Gastroesophageal sphincter (tissue), 4 donors: ENCODE results near the gene THY1. TPM values are rescaled to one million over a fixed set of nuclear protein-coding genes. Genes with fewer than 3 reads are reported as not detected.

Experiments
- ATAC-seq: fragments of 150-250 bp; one replicate; pipeline ENCODE4 v1.9.1; 2016; ENCODE audit warnings: mild to moderate bottlenecking, moderate library complexity
- H3K27ac ChIP-seq, 4 donors: fragments of 200-600 bp; sonication (generic) in 3 of 4; 1 replicate in 3 of 4; 2 replicates in 1 of 4; pipeline ENCODE4 v1.5.1; 2016 to 2019
- H3K27me3 ChIP-seq: fragments of 200-600 bp; sonication (generic); one replicate; pipeline ENCODE4 v1.5.1; 2019
- H3K36me3 ChIP-seq, 2 donors: fragments of 200-600 bp; sonication (generic); one replicate each; pipeline ENCODE4 v1.5.1; 2019; ENCODE audit warnings: control low read depth in 1 of 2
- H3K4me1 ChIP-seq, 3 donors: fragments of 200-600 bp; sonication (generic); 1 replicate in 2 of 3; 2 replicates in 1 of 3; pipeline ENCODE4 v1.5.1; 2016 to 2019; ENCODE audit warnings: control low read depth in 2 of 3
- H3K4me3 ChIP-seq, 2 donors: fragments of 200-600 bp; sonication (generic); one replicate each; pipeline ENCODE4 v1.5.1; 2019; ENCODE audit warnings: mild to moderate bottlenecking in 1 of 2, moderate library complexity in 1 of 2
- H3K9me3 ChIP-seq, 3 donors: fragments of 200-600 bp; sonication (generic); one replicate each; pipeline ENCODE4 v1.5.1; 2017 to 2019; ENCODE audit warnings: control low read depth in 2 of 3
- CTCF ChIP-seq, 4 experiments: fragments of 200-600 bp in 2 of 4; fragments of 450-650 bp in 2 of 4; sonication (generic) in 1 of 4; IDR thresholded peaks; one replicate each; pipeline ENCODE4 v1.5.1; 2017 to 2019; ENCODE audit warnings: antibody characterized with exemption in 4 of 4, mild to moderate bottlenecking in 2 of 4, moderate library complexity in 2 of 4
- EP300 ChIP-seq: sonication (generic); formaldehyde crosslinking; IDR thresholded peaks from one replicate; pipeline ENCODE4 v1.6.1; 2017; ENCODE audit warnings: antibody characterized with exemption, mild to moderate bottlenecking
- POLR2A ChIP-seq, 2 donors: fragments of 450-650 bp; IDR thresholded peaks; one replicate each; pipeline ENCODE4 v1.6.1; 2017; ENCODE audit warnings: antibody characterized with exemption in 2 of 2, mild to moderate bottlenecking in 2 of 2, moderate library complexity in 1 of 2
- POLR2AphosphoS5 ChIP-seq: sonication (generic); formaldehyde crosslinking; IDR thresholded peaks from one replicate; pipeline ENCODE4 v1.6.1; 2017; ENCODE audit warnings: antibody characterized with exemption
- WGBS, 2 donors: methylation state at CpG; one replicate each; pipeline ENCODE4 v1.1.5; 2018; ENCODE audit warnings: low coverage in 1 of 2; 5-methylcytosine and 5-hydroxymethylcytosine counted together
- total RNA-seq, 4 donors: library from RNA; depleted of rRNA; stranded (reverse); fragments of >200 nt; gene quantifications; one replicate each; pipeline ENCODE4 v1.1.0, GENCODE V29; 2016

THY1 gene
- total RNA-seq: 10 to 100 TPM in 3 of 4 donors, 1 to 10 TPM in 1; 2.5 to 34.5 (median 16.8) TPM

- TF ChIP-seq POLR2AphosphoS5 (no peak), CTCF (IDR thresholded peaks at IDR 0.05) (no peak), EP300 (no peak), POLR2A (IDR thresholded peaks at IDR 0.05) (no peak)
- H3K36me3 ChIP-seq: peaks cover 0 to 3% of the 10 kb centered on the region in 2 donors
- H3K9me3 ChIP-seq: no peaks in the 10 kb centered on the region
- peak within 1 kb of the TSS; percentile 22 to 60 for H3K4me3 ChIP-seq
- peak within 1 kb of the TSS in 3 of 4 donors; percentile 3 to 72 (median 66) for H3K27ac ChIP-seq
- H3K4me1 ChIP-seq: peaks cover 0 to 34% (median 16%) of the 10 kb centered on the region in 3 donors
- peaks cover 40% of the 10 kb centered on the region for H3K27me3 ChIP-seq
- peak; percentile 62 for ATAC-seq
- 0% methylated on average over 2 to 8 of the region's 41 CpGs for WGBS, 2 donors
Measured at GRCh38 chr11:119422809-119423508, at the start of gene THY1. TSS of gene THY1 (minus strand) at chr11:119423172. CDS start at chr11:119420905, 2,267 bp downstream.

- ATAC-seq: no peak
- Histone ChIP-seq H3K4me3 (no peak overlapping the region), H3K9me3 (peaks cover 0 to 10% (median 0%) of the 10 kb centered on the region in 3 donors), H3K36me3 (no peaks in the 10 kb centered on the region), H3K27me3 (no peaks in the 10 kb centered on the region), H3K4me1 (peaks cover 0 to 24% (median 10%) of the 10 kb centered on the region in 3 donors), H3K27ac (no peak overlapping the region)
- TF ChIP-seq CTCF (IDR thresholded peaks at IDR 0.05) (no peak), POLR2A (IDR thresholded peaks at IDR 0.05) (no peak), POLR2AphosphoS5 (no peak), EP300 (no peak)
- 79 to 80% methylated on average over 8 to 10 of the region's 10 CpGs for WGBS, 2 donors
Measured at GRCh38 chr11:119472186-119472855, 49.3 kb upstream of the THY1 start.

DNA sequence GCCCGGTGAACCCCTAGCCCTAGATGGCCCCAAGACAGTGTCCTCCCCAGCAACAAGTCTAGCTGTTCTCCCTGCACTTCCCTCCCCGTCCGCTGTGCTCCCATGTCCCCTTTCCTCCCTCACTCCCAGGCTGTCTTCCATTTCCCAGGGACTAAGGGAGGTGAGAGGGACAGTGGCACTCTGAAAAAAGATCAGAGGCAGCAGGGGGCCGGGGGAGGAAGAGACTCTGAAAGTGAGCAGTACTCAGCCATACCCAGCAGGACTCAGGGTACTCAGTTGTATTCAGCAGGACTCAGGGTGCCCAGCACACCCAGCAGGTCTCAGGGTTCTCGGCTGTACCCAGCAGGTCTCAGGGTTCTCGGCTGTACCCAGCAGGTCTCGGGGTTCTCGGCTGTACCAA lies 48.4 kb upstream of the THY1 start:
- no peak for TF ChIP-seq POLR2A (IDR thresholded peaks at IDR 0.05)
- no peak for TF ChIP-seq POLR2AphosphoS5
- no peak for TF ChIP-seq CTCF (IDR thresholded peaks at IDR 0.05)
- TF ChIP-seq EP300: no peak
- Histone ChIP-seq H3K36me3 (no peaks in the 10 kb centered on the region), H3K27me3 (no peaks in the 10 kb centered on the region), H3K4me3 (no peak overlapping the region), H3K9me3 (peaks cover 0 to 10% (median 0%) of the 10 kb centered on the region in 3 donors), H3K27ac (peak overlapping the region in 2 of 4 donors; percentile 58 to 66), H3K4me1 (peaks cover 0 to 24% (median 10%) of the 10 kb centered on the region in 3 donors)
- no peak for ATAC-seq
- 80% methylated on average over 1 of the region's 8 CpGs; no CpG with 5 or more reads in 1 of the 2 donors for WGBS, 2 donors

GRCh38 chr11:119470317-119471291 lies 47.6 kb upstream of the THY1 start:
- H3K27ac ChIP-seq: peak overlapping the region in 2 of 4 donors; percentile 58 to 66
- ATAC-seq: peak; percentile 35

More at GRCh38 chr11:119470317-119471291, 47.6 kb upstream of the THY1 start:
- H3K27me3 ChIP-seq: no peaks in the 10 kb centered on the region
- 68 to 100% methylated on average over 1 to 5 of the region's 15 CpGs for WGBS, 2 donors
- no peak for TF ChIP-seq CTCF (IDR thresholded peaks at IDR 0.05)
- no peak for TF ChIP-seq POLR2A (IDR thresholded peaks at IDR 0.05)
- TF ChIP-seq POLR2AphosphoS5: peak; percentile 88
- no peak for TF ChIP-seq EP300
- no peak overlapping the region for H3K4me3 ChIP-seq
- H3K4me1 ChIP-seq: peaks cover 0 to 22% (median 10%) of the 10 kb centered on the region in 3 donors
- H3K36me3 ChIP-seq: no peaks in the 10 kb centered on the region
- peaks cover 0 to 14% (median 0%) of the 10 kb centered on the region in 3 donors for H3K9me3 ChIP-seq
